ENCODE results near the gene GTF2A1L. TPM values are rescaled to one million over a fixed set of nuclear protein-coding genes. Genes with fewer than 3 reads are reported as not detected.

Gene GTF2A1L
- total and polyA plus RNA-seq, 2 experiments from 2014 or later = 0.65 to 0.94 TPM

DNA sequence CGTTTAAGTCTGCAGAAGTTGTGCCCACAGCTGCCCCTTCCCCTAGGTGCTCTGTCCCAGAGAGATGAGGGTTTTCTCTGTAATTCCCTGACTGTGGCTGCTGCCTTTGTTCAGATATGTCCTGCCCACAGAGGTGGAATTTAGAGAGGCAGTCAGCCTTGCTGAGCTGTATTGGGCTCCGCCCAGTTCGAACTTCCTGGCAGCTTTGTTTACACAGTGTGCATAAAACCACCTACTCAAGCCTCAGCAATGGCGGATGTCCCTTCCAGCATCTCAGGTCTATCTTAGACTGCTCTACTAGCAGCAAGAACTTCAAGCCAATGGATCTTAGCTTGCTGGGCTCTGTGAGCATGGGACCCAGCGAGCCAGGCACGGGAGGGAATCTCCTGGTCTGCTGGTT is 89.8 kb downstream of the GTF2A1L start (continued):
- no peak for TF ChIP-seq JUNB (IDR thresholded peaks at IDR 0.05; ENCODE audit: unreplicated experiment)
- TF ChIP-seq CREB1 (CRISPR knock-in tag; IDR thresholded peaks at IDR 0.05; ENCODE audit: low read depth) = no peak
- no peak for TF ChIP-seq EZH2 (IDR thresholded peaks at IDR 0.05; ENCODE audit: low read depth, unreplicated experiment)
- no peak for TF ChIP-seq NANOG (IDR thresholded peaks at IDR 0.05; ENCODE audit: borderline replicate concordance)
- no peak for TF ChIP-seq ZNF114 (CRISPR knock-in tag; IDR thresholded peaks at IDR 0.05)
- TF ChIP-seq, protein P1, sequence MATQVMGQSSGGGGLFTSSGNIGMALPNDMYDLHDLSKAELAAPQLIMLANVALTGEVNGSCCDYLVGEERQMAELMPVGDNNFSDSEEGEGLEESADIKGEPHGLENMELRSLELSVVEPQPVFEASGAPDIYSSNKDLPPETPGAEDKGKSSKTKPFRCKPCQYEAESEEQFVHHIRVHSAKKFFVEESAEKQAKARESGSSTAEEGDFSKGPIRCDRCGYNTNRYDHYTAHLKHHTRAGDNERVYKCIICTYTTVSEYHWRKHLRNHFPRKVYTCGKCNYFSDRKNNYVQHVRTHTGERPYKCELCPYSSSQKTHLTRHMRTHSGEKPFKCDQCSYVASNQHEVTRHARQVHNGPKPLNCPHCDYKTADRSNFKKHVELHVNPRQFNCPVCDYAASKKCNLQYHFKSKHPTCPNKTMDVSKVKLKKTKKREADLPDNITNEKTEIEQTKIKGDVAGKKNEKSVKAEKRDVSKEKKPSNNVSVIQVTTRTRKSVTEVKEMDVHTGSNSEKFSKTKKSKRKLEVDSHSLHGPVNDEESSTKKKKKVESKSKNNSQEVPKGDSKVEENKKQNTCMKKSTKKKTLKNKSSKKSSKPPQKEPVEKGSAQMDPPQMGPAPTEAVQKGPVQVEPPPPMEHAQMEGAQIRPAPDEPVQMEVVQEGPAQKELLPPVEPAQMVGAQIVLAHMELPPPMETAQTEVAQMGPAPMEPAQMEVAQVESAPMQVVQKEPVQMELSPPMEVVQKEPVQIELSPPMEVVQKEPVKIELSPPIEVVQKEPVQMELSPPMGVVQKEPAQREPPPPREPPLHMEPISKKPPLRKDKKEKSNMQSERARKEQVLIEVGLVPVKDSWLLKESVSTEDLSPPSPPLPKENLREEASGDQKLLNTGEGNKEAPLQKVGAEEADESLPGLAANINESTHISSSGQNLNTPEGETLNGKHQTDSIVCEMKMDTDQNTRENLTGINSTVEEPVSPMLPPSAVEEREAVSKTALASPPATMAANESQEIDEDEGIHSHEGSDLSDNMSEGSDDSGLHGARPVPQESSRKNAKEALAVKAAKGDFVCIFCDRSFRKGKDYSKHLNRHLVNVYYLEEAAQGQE (IDR thresholded peaks at IDR 0.05; ENCODE audit: unreplicated experiment) = no peak

DNA sequence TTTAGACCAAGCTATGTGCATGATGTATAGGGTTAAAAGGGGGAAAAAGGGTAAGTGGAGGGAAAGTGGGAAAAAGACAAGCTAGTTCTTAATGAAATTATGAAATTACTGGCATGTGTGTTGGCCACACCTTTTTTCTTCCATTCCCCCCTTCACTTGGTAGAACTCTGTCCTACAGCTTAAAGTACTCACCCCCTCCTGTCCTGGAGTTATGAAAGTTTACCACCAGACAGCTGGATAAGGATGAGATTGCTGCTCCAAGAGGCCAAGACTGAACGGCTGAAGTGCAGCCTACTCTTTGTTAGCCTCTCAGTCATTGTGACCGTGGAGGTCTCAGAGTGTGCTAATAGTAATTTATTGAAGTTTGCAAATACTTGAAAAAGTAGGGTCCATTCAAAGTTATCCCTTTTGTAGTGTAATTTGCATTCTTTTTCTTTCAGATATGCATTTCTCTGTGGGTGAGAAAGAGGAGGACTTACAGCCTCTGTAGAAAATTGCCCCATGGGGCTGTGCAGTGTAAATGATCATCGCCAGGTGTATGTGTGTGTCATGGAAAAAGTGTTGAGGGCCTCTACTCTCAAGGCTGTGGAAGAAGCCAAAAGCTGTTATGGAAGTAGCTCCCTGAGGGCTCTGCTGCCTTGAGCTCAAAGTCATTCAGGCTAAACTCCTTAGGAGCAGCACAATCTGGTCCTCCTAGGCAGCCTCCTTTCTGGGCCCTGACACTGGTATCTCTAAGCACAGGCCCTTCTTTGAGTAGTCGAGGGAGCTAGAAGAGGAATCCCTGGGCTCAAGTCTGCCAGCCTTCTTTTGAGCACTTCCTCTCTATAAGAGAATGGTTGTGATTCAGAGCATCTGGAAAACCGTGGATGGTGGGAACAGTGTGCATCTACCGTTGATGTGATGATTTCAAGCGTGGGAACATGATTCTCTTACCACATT is 91.7 kb downstream of the GTF2A1L start:
- H3K4me1 Mint-ChIP-seq = peaks cover 2% of the 10 kb centered on the region; the same call in 2 of the 3 replicates
- no peak overlapping the region for H3K4me3 ChIP-seq
- peaks cover 3% of the 10 kb centered on the region; the same call in 2 of the 3 replicates for H3K9me3 Mint-ChIP-seq
- H3K27me3 ChIP-seq (ENCODE audit: insufficient read depth) = no peaks in the 10 kb centered on the region
- no peak overlapping the region for H3K27ac Mint-ChIP-seq
- H2AFZ ChIP-seq = no peak overlapping the region
- no peaks in the 10 kb centered on the region for H3F3A ChIP-seq (replicated peaks; ENCODE audit: low read depth)
- no peaks in the 10 kb centered on the region for H3K79me2 ChIP-seq (replicated peaks; ENCODE audit: insufficient read depth)
- no peak overlapping the region for H3K4me2 ChIP-seq
- 0 out of 2 replicates have a peak, but pooled peaks cover 3% of the 10 kb centered on the region for H3K9me2 ChIP-seq (ENCODE audit: insufficient read depth)
- H3K4me1 ChIP-seq (ENCODE audit: insufficient read depth) = no peaks in the 10 kb centered on the region
- ATAC-seq (no peak), DNase-seq (ENCODE audit: low spot score) (no peak)
- no peaks in the 10 kb centered on the region for H3K27me3 Mint-ChIP-seq (ENCODE audit: insufficient read depth, low read depth, poor library complexity)
- H3K27ac ChIP-seq (ENCODE audit: low read depth) = no peak overlapping the region
- no peak overlapping the region for H3K4me3 Mint-ChIP-seq
- no peaks in the 10 kb centered on the region for H4K20me1 ChIP-seq (replicated peaks; ENCODE audit: insufficient read depth)
- no peaks in the 10 kb centered on the region for H3K36me3 ChIP-seq (ENCODE audit: insufficient read depth)
- peaks cover 3% of the 10 kb centered on the region; the same call in 1 of the 3 replicates for H3K36me3 Mint-ChIP-seq (ENCODE audit: low read depth)
- no peak for TF ChIP-seq CREB1 (CRISPR knock-in tag; IDR thresholded peaks at IDR 0.05; ENCODE audit: low read depth)
- no peak for TF ChIP-seq ZNF331 (CRISPR knock-in tag; IDR thresholded peaks at IDR 0.05; ENCODE audit: low read depth)
- TF ChIP-seq ZNF114 (CRISPR knock-in tag; IDR thresholded peaks at IDR 0.05) = no peak
- no peak for TF ChIP-seq JUNB (IDR thresholded peaks at IDR 0.05; ENCODE audit: unreplicated experiment)
- TF ChIP-seq, protein P2, sequence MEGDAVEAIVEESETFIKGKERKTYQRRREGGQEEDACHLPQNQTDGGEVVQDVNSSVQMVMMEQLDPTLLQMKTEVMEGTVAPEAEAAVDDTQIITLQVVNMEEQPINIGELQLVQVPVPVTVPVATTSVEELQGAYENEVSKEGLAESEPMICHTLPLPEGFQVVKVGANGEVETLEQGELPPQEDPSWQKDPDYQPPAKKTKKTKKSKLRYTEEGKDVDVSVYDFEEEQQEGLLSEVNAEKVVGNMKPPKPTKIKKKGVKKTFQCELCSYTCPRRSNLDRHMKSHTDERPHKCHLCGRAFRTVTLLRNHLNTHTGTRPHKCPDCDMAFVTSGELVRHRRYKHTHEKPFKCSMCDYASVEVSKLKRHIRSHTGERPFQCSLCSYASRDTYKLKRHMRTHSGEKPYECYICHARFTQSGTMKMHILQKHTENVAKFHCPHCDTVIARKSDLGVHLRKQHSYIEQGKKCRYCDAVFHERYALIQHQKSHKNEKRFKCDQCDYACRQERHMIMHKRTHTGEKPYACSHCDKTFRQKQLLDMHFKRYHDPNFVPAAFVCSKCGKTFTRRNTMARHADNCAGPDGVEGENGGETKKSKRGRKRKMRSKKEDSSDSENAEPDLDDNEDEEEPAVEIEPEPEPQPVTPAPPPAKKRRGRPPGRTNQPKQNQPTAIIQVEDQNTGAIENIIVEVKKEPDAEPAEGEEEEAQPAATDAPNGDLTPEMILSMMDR (conservative IDR thresholded peaks at IDR 0.05; ENCODE audit: low read depth in 2 of 2) = no peak
- no peak for TF ChIP-seq POLR2AphosphoS5 (IDR thresholded peaks at IDR 0.05; ENCODE audit: low read depth)
- no peak for TF ChIP-seq EZH2 (IDR thresholded peaks at IDR 0.05; ENCODE audit: low read depth, unreplicated experiment)
- no peak for TF ChIP-seq NANOG (IDR thresholded peaks at IDR 0.05; ENCODE audit: borderline replicate concordance)
- no peak for TF ChIP-seq STAT1 (IDR thresholded peaks at IDR 0.05; ENCODE audit: unreplicated experiment)
- TF ChIP-seq, protein P3, sequence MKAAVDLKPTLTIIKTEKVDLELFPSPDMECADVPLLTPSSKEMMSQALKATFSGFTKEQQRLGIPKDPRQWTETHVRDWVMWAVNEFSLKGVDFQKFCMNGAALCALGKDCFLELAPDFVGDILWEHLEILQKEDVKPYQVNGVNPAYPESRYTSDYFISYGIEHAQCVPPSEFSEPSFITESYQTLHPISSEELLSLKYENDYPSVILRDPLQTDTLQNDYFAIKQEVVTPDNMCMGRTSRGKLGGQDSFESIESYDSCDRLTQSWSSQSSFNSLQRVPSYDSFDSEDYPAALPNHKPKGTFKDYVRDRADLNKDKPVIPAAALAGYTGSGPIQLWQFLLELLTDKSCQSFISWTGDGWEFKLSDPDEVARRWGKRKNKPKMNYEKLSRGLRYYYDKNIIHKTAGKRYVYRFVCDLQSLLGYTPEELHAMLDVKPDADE (IDR thresholded peaks at IDR 0.05) = no peak
